ENCODE data around the gene FBXW11. TPM values are rescaled to one million over a fixed set of nuclear protein-coding genes. Genes with fewer than 3 reads are reported as not detected.

The FBXW11 gene
- total and polyA plus RNA-seq, 2 of the 13 experiments (the other 11 are each of a cell fraction or from before 2014, with no cell fraction given), result 31.7 to 53.6 TPM

DNA sequence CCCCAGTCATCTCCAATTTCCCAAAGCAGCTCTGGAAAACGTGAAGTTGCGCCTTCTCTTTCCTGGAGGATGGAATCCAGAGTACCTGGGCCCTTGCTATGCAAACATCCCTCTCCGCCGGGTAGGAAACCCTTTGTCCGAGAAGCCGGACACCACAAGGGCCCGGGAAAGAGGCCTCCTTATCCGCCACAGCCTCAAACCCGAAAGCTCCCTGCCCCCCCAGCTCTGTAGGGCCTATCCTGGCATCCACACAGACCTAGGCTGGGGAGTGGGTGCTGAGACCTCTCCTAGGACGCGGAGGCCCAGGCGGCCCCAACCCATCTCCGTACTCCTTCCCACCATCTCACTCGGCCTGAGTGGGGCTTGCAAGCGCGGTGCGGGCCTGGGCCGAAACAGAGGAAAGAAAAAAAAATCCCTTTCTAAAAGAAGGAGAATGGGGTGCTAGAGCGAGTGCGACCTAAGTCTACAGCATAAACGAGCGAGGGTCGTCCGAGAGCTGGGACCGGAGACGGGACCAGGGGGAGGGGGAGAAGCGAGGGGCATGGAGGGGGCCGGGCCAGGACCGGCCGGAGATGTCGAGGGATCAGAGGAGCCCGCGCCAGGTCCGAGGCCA lies 624 bp downstream of the FBXW11 start (continued):
- TF ChIP-seq, protein P1, sequence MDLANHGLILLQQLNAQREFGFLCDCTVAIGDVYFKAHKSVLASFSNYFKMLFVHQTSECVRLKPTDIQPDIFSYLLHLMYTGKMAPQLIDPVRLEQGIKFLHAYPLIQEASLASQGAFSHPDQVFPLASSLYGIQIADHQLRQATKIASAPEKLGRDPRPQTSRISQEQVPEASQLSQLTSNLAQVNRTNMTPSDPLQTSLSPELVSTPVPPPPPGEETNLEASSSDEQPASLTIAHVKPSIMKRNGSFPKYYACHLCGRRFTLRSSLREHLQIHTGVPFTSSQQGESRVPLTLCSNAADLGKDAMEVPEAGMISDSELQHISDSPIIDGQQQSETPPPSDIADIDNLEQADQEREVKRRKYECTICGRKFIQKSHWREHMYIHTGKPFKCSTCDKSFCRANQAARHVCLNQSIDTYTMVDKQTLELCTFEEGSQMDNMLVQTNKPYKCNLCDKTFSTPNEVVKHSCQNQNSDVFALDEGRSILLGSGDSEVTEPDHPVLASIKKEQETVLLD (CRISPR knock-in tag; IDR thresholded peaks at IDR 0.05; ENCODE audit: low read depth), result no peak
- TF ChIP-seq PHB2 (IDR thresholded peaks at IDR 0.05; ENCODE audit: partially characterized antibody), result no peak
- TF ChIP-seq, protein P2, sequence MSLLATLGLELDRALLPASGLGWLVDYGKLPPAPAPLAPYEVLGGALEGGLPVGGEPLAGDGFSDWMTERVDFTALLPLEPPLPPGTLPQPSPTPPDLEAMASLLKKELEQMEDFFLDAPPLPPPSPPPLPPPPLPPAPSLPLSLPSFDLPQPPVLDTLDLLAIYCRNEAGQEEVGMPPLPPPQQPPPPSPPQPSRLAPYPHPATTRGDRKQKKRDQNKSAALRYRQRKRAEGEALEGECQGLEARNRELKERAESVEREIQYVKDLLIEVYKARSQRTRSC (CRISPR knock-in tag; IDR thresholded peaks at IDR 0.05; ENCODE audit: low read depth), result no peak
- TF ChIP-seq MEIS2 (CRISPR knock-in tag; IDR thresholded peaks at IDR 0.05), result no peak
- TF ChIP-seq, protein P3, sequence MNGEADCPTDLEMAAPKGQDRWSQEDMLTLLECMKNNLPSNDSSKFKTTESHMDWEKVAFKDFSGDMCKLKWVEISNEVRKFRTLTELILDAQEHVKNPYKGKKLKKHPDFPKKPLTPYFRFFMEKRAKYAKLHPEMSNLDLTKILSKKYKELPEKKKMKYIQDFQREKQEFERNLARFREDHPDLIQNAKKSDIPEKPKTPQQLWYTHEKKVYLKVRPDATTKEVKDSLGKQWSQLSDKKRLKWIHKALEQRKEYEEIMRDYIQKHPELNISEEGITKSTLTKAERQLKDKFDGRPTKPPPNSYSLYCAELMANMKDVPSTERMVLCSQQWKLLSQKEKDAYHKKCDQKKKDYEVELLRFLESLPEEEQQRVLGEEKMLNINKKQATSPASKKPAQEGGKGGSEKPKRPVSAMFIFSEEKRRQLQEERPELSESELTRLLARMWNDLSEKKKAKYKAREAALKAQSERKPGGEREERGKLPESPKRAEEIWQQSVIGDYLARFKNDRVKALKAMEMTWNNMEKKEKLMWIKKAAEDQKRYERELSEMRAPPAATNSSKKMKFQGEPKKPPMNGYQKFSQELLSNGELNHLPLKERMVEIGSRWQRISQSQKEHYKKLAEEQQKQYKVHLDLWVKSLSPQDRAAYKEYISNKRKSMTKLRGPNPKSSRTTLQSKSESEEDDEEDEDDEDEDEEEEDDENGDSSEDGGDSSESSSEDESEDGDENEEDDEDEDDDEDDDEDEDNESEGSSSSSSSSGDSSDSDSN (CRISPR knock-in tag; IDR thresholded peaks at IDR 0.05), result no peak; the same call in 1 of the 2 replicates
- TF ChIP-seq ATF7 (IDR thresholded peaks at IDR 0.05), result no peak
- TF ChIP-seq ATF7 (CRISPR knock-in tag; IDR thresholded peaks at IDR 0.05), result no peak
- TF ChIP-seq NCOA2 (CRISPR knock-in tag; IDR thresholded peaks at IDR 0.05), result no peak
- TF ChIP-seq ZNF850 (CRISPR knock-in tag; conservative IDR thresholded peaks at IDR 0.05), result no peak
- 0 out of 2 replicates have a peak, but pooled peaks have one; percentile 5 for TF ChIP-seq KLF13 (CRISPR knock-in tag; IDR thresholded peaks at IDR 0.05)
- no peak for TF ChIP-seq SNAI1 (CRISPR knock-in tag; IDR thresholded peaks at IDR 0.05; ENCODE audit: borderline replicate concordance)
- TF ChIP-seq, protein P4, sequence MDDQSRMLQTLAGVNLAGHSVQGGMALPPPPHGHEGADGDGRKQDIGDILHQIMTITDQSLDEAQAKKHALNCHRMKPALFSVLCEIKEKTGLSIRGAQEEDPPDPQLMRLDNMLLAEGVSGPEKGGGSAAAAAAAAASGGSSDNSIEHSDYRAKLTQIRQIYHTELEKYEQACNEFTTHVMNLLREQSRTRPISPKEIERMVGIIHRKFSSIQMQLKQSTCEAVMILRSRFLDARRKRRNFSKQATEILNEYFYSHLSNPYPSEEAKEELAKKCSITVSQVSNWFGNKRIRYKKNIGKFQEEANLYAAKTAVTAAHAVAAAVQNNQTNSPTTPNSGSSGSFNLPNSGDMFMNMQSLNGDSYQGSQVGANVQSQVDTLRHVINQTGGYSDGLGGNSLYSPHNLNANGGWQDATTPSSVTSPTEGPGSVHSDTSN (CRISPR knock-in tag; IDR thresholded peaks at IDR 0.05; ENCODE audit: borderline replicate concordance), result no peak
- no peak for TF ChIP-seq ZNF24 (IDR thresholded peaks at IDR 0.05)
- no peak for TF ChIP-seq YY1 (IDR thresholded peaks at IDR 0.05; ENCODE audit: insufficient read depth, insufficient replicate concordance, low read depth, low read length)
- TF ChIP-seq NFYB (CRISPR knock-in tag; IDR thresholded peaks at IDR 0.05), result no peak
- no peak for TF ChIP-seq ZNF713 (CRISPR knock-in tag; IDR thresholded peaks at IDR 0.05)
- TF ChIP-seq, protein P5, sequence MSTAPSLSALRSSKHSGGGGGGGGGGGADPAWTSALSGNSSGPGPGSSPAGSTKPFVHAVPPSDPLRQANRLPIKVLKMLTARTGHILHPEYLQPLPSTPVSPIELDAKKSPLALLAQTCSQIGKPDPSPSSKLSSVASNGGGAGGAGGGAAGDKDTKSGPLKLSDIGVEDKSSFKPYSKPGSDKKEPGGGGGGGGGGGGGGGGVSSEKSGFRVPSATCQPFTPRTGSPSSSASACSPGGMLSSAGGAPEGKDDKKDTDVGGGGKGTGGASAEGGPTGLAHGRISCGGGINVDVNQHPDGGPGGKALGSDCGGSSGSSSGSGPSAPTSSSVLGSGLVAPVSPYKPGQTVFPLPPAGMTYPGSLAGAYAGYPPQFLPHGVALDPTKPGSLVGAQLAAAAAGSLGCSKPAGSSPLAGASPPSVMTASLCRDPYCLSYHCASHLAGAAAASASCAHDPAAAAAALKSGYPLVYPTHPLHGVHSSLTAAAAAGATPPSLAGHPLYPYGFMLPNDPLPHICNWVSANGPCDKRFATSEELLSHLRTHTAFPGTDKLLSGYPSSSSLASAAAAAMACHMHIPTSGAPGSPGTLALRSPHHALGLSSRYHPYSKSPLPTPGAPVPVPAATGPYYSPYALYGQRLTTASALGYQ (CRISPR knock-in tag; IDR thresholded peaks at IDR 0.05), result 0 out of 2 replicates have a peak, but pooled peaks have one; percentile 4
- TF ChIP-seq RARG (CRISPR knock-in tag; IDR thresholded peaks at IDR 0.05; ENCODE audit: low read depth), result no peak
- no peak for TF ChIP-seq THYN1 (CRISPR knock-in tag; IDR thresholded peaks at IDR 0.05; ENCODE audit: borderline replicate concordance, low read depth)
- TF ChIP-seq HDAC2 (CRISPR knock-in tag; IDR thresholded peaks at IDR 0.05), result no peak
- TF ChIP-seq ZNF749 (CRISPR knock-in tag; IDR thresholded peaks at IDR 0.05; ENCODE audit: borderline replicate concordance), result no peak

All from HepG2 (cell line).